ENCODE measurements around the gene ORC5.
"Not testable (repeated sequence)": the region's sequence is repeated elsewhere in the genome, so short reads cannot be mapped to it uniquely, and the experiment has no call there.

The ORC5 gene

DNA sequence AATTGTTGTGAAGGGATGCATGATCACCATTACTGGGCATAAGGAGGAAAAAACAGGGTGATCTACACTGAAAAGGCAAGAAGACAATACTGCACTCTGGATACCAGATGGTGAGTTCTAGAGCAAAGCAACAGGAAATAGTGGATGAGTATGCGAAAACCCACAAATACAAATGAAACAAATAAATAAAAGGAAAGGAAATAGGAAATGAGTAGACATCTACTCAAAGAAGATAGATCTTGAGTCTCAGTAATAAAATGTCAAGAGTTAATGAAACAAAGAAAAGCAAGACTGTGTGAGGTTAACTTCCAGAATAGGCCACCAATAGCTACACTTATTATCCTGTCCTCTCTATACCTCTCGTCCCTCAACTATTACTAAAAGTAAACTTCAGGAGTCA lies 11.7 kb downstream of the ORC5 start:
- TF ChIP-seq TAF1 (IDR thresholded peaks at IDR 0.05; ENCODE audit: low read depth, low read length) (no peak), SPI1 (IDR thresholded peaks at IDR 0.05; ENCODE audit: low read depth, low read length) (no peak), POLR2AphosphoS5 (IDR thresholded peaks at IDR 0.05; ENCODE audit: low read depth, low read length) (no peak), POU2F2 (IDR thresholded peaks at IDR 0.05; ENCODE audit: low read depth, low read length) (no peak), POLR2A (IDR thresholded peaks at IDR 0.05; ENCODE audit: low read depth, low read length) (no peak), PAX5 (IDR thresholded peaks at IDR 0.05; ENCODE audit: insufficient read depth, low read length, severe bottlenecking) (no peak)
- DNase-seq (ENCODE audit: insufficient read length, low spot score) (no peak), FAIRE-seq (no peak)

GRCh38 chr7:104192434-104192833 lies 15.4 kb downstream of the ORC5 start:
- FAIRE-seq, result no peak
- TF ChIP-seq SPI1 (IDR thresholded peaks at IDR 0.05; ENCODE audit: low read depth, low read length) (no peak), TAF1 (IDR thresholded peaks at IDR 0.05; ENCODE audit: low read depth, low read length) (no peak), POLR2AphosphoS5 (IDR thresholded peaks at IDR 0.05; ENCODE audit: low read depth, low read length) (no peak), POU2F2 (IDR thresholded peaks at IDR 0.05; ENCODE audit: low read depth, low read length) (no peak), PAX5 (IDR thresholded peaks at IDR 0.05; ENCODE audit: insufficient read depth, low read length, severe bottlenecking) (no peak), POLR2A (IDR thresholded peaks at IDR 0.05; ENCODE audit: low read depth, low read length) (no peak)
- no peak for DNase-seq (ENCODE audit: insufficient read length, low spot score)

DNA sequence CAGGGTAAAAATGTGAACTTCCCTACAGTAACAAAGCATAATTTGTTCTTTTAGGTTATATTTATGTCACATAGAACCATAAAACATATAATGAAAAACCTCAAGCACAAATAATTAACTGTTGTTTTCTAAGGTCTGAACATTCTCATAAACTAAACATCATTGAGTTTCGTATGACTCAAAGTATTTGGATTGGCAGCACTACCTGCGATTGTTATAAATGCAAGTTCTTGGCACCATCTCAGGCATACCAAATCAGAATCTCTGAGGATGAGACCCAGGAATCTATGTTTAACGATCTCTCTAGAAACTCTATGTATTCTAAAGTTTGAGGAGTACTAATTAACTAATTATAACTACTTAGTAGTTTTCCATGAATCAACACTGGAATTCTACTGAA lies 22.5 kb downstream of the ORC5 start:
- TF ChIP-seq POU2F2 (IDR thresholded peaks at IDR 0.05; ENCODE audit: low read depth, low read length) (no peak), POLR2AphosphoS5 (IDR thresholded peaks at IDR 0.05; ENCODE audit: low read depth, low read length) (no peak), POLR2A (IDR thresholded peaks at IDR 0.05; ENCODE audit: low read depth, low read length) (no peak), SPI1 (IDR thresholded peaks at IDR 0.05; ENCODE audit: low read depth, low read length) (no peak), TAF1 (IDR thresholded peaks at IDR 0.05; ENCODE audit: low read depth, low read length) (no peak), PAX5 (IDR thresholded peaks at IDR 0.05; ENCODE audit: insufficient read depth, low read length, severe bottlenecking) (no peak)
- DNase-seq (ENCODE audit: insufficient read length, low spot score) (no peak), FAIRE-seq (no peak)

DNA sequence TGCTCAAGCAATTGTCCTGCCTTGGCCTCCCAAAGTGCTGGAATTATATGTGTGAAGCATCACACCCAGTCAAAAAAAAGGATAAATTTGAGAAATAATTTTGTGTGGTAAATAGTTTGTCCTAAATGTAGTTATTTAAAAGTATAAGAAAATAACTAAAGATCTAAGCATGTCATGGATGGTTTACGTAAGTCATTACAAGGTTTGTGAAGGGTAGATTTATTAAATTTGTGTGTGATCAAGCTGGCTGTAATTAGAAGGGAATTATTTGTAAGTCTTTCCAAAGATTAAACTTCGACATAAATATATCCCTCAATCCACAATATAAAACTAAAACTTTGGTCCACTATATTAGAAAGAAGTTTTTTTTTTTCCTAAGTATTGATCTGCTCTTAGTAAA lies 28.6 kb downstream of the ORC5 start:
- no peak for FAIRE-seq
- TF ChIP-seq POU2F2 (IDR thresholded peaks at IDR 0.05; ENCODE audit: low read depth, low read length), result no peak
- no peak for TF ChIP-seq SPI1 (IDR thresholded peaks at IDR 0.05; ENCODE audit: low read depth, low read length)
- TF ChIP-seq POLR2A (IDR thresholded peaks at IDR 0.05; ENCODE audit: low read depth, low read length), result no peak
- TF ChIP-seq TAF1 (IDR thresholded peaks at IDR 0.05; ENCODE audit: low read depth, low read length), result no peak
- TF ChIP-seq POLR2AphosphoS5 (IDR thresholded peaks at IDR 0.05; ENCODE audit: low read depth, low read length), result no peak
- no peak for TF ChIP-seq PAX5 (IDR thresholded peaks at IDR 0.05; ENCODE audit: insufficient read depth, low read length, severe bottlenecking)
- DNase-seq (ENCODE audit: insufficient read length, low spot score), result no peak

GRCh38 chr7:104177565-104178083 lies 30.2 kb downstream of the ORC5 start:
- not testable (repeated sequence) for DNase-seq (ENCODE audit: insufficient read length, low spot score); FAIRE-seq

GRCh38 chr7:104176332-104176731 lies 31.5 kb downstream of the ORC5 start:
- TF ChIP-seq TAF1 (IDR thresholded peaks at IDR 0.05; ENCODE audit: low read depth, low read length) (no peak), POU2F2 (IDR thresholded peaks at IDR 0.05; ENCODE audit: low read depth, low read length) (no peak), PAX5 (IDR thresholded peaks at IDR 0.05; ENCODE audit: insufficient read depth, low read length, severe bottlenecking) (no peak), POLR2A (IDR thresholded peaks at IDR 0.05; ENCODE audit: low read depth, low read length) (no peak), SPI1 (IDR thresholded peaks at IDR 0.05; ENCODE audit: low read depth, low read length) (no peak), POLR2AphosphoS5 (IDR thresholded peaks at IDR 0.05; ENCODE audit: low read depth, low read length) (no peak)
- DNase-seq (ENCODE audit: insufficient read length, low spot score) (no peak), FAIRE-seq (no peak)

GRCh38 chr7:104175361-104175984 lies 32.3 kb downstream of the ORC5 start:
- FAIRE-seq (no peak), DNase-seq (ENCODE audit: insufficient read length, low spot score) (no peak)
- TF ChIP-seq SPI1 (IDR thresholded peaks at IDR 0.05; ENCODE audit: low read depth, low read length) (no peak), PAX5 (IDR thresholded peaks at IDR 0.05; ENCODE audit: insufficient read depth, low read length, severe bottlenecking) (no peak), POLR2A (IDR thresholded peaks at IDR 0.05; ENCODE audit: low read depth, low read length) (no peak), POU2F2 (IDR thresholded peaks at IDR 0.05; ENCODE audit: low read depth, low read length) (no peak), TAF1 (IDR thresholded peaks at IDR 0.05; ENCODE audit: low read depth, low read length) (no peak)

DNA sequence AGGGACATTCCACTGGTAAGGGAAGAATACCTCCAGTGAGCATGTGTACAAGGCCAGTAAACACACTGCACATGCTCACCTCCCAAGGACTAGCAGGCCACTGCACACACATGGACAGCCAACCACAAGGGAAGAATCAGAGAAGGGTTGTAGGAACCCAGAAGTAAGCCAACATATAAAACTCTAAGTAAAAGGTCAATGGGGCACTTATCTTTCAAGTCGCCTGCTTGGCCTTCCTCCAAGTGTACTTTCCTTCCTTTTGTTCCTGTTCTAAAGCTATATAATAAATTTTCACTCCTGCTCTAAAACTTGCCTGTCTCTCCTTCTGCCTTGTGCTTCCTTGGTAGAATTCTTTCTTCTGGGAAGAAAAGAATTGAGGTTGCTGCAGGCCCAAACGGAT lies 33.0 kb downstream of the ORC5 start:
- TF ChIP-seq TAF1 (IDR thresholded peaks at IDR 0.05; ENCODE audit: low read depth, low read length) (no peak), SPI1 (IDR thresholded peaks at IDR 0.05; ENCODE audit: low read depth, low read length) (no peak)
- no peak for FAIRE-seq
- no peak for DNase-seq (ENCODE audit: insufficient read length, low spot score)

GRCh38 chr7:104162081-104162480 lies 45.7 kb downstream of the ORC5 start:
- TF ChIP-seq SPI1 (IDR thresholded peaks at IDR 0.05; ENCODE audit: low read depth, low read length) (no peak), PAX5 (IDR thresholded peaks at IDR 0.05; ENCODE audit: insufficient read depth, low read length, severe bottlenecking) (no peak), POLR2AphosphoS5 (IDR thresholded peaks at IDR 0.05; ENCODE audit: low read depth, low read length) (no peak), TAF1 (IDR thresholded peaks at IDR 0.05; ENCODE audit: low read depth, low read length) (no peak), POU2F2 (IDR thresholded peaks at IDR 0.05; ENCODE audit: low read depth, low read length) (no peak), POLR2A (IDR thresholded peaks at IDR 0.05; ENCODE audit: low read depth, low read length) (no peak)
- FAIRE-seq, result no peak
- DNase-seq (ENCODE audit: insufficient read length, low spot score), result no peak

DNA sequence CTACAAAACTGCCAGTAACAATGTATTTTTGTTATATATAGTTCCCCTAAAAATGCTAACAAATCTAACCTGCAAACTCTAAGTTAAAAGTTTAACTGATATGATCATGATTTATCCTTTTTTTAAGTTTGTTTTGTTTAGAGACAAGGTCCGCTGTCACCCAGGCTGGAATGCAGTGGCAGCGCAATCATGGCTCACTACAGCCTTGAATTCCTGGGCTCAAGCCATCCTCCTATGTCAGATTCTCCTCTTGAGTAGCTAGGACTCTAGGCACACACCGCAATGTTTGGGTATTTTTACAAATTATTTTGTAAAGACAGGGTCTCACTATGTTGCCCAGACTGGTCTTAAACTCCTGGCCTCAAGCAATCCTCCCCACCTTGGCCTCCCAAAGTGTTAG lies 46.6 kb downstream of the ORC5 start:
- FAIRE-seq, result no peak
- DNase-seq (ENCODE audit: insufficient read length, low spot score), result no peak
- no peak for TF ChIP-seq POU2F2 (IDR thresholded peaks at IDR 0.05; ENCODE audit: low read depth, low read length)
- TF ChIP-seq TAF1 (IDR thresholded peaks at IDR 0.05; ENCODE audit: low read depth, low read length), result no peak
- TF ChIP-seq POLR2A (IDR thresholded peaks at IDR 0.05; ENCODE audit: low read depth, low read length), result no peak
- no peak for TF ChIP-seq POLR2AphosphoS5 (IDR thresholded peaks at IDR 0.05; ENCODE audit: low read depth, low read length)
